Measurements from ENCODE around the gene ACP7. TPM values are rescaled to one million over a fixed set of nuclear protein-coding genes. Genes with fewer than 3 reads are reported as not detected.

The ACP7 gene
- total and polyA plus RNA-seq, 2 of the 4 experiments (the other 2 are of a cell fraction) = not detected

GRCh38 chr19:39154100-39154628, 70.0 kb downstream of the ACP7 start:
- H2BK5ac ChIP-seq (ENCODE audit: low read depth, low read length, poor library complexity, severe bottlenecking) = no peak overlapping the region
- no peak overlapping the region for H3K4me2 ChIP-seq (ENCODE audit: low read depth, low read length)
- no peak overlapping the region for H4K8ac ChIP-seq (ENCODE audit: low read depth in 2 of 2, low read length in 2 of 2)
- H3K9me1 ChIP-seq (ENCODE audit: insufficient read depth, low read length) = peaks cover 29% of the 10 kb centered on the region
- dilution Hi-C loops (cut with HindIII; ENCODE audit: low sequenced_read_pairs, unreplicated experiment) = no loop called here
- H4K5ac ChIP-seq (ENCODE audit: low read depth, low read length) = no peak overlapping the region
- DNase-seq (no peak), ATAC-seq (ENCODE audit: low read depth) (no peak)
- no peaks in the 10 kb centered on the region for H3K9me3 ChIP-seq (ENCODE audit: control insufficient read depth, insufficient read depth, low read length)
- intact Hi-C loops (cut with micrococcal nuclease) = no loop called here
- no peaks in the 10 kb centered on the region for H3K36me3 ChIP-seq (ENCODE audit: control insufficient read depth, insufficient read depth, low read length)
- H2AK9ac ChIP-seq (replicated peaks; ENCODE audit: low read depth, low read length, poor library complexity) = no peak overlapping the region
- ChIA-PET CTCF (interaction anchor here (1.1 kb wide), 1 partner anchor 32 kb away, joined by 3 read pairs; no protein-coding TSS in a partner anchor), POLR2A (ENCODE audit: unreplicated experiment) (no interaction called here)
- H3K23ac ChIP-seq (ENCODE audit: low read depth, low read length) = no peak overlapping the region
- no peak overlapping the region for H3K4ac ChIP-seq (ENCODE audit: low read depth, low read length)
- H2BK120ac ChIP-seq (ENCODE audit: low read depth, low read length) = no peak overlapping the region
- no peak overlapping the region for H2AFZ ChIP-seq (replicated peaks; ENCODE audit: low read length, poor library complexity)
- H3K27me3 ChIP-seq (ENCODE audit: control insufficient read depth, insufficient read depth, low read length) = no peaks in the 10 kb centered on the region
- H3K14ac ChIP-seq (replicated peaks; ENCODE audit: low read depth, low read length) = no peak overlapping the region
- TF ChIP-seq MXI1 (IDR thresholded peaks at IDR 0.05; ENCODE audit: borderline replicate concordance, low read depth, low read length) (no peak), CHD1 (IDR thresholded peaks at IDR 0.05; ENCODE audit: low read depth, low read length) (no peak), POLR2A (IDR thresholded peaks at IDR 0.05; ENCODE audit: low read depth, low read length) (no peak), SMC3 (IDR thresholded peaks at IDR 0.05; ENCODE audit: low read depth, low read length) (no peak), ELK1 (IDR thresholded peaks at IDR 0.05; ENCODE audit: borderline replicate concordance, low read depth, low read length) (no peak), RAD21 (IDR thresholded peaks at IDR 0.05; ENCODE audit: low read length) (no peak), BHLHE40 (IDR thresholded peaks at IDR 0.05; ENCODE audit: low read depth, low read length) (no peak), MAZ (IDR thresholded peaks at IDR 0.05; ENCODE audit: borderline replicate concordance, low read depth, low read length) (no peak), NFE2L2 (IDR thresholded peaks at IDR 0.05; ENCODE audit: low read depth, low read length) (no peak), CTCF (conservative IDR thresholded peaks at IDR 0.05; ENCODE audit: low read depth, low read length) (no peak), FOS (IDR thresholded peaks at IDR 0.05; ENCODE audit: low read depth, low read length) (no peak), CEBPB (IDR thresholded peaks at IDR 0.05; ENCODE audit: low read depth, low read length) (no peak), RCOR1 (IDR thresholded peaks at IDR 0.05; ENCODE audit: insufficient replicate concordance, low read length) (no peak)
- H4K20me1 ChIP-seq (ENCODE audit: insufficient read depth, low read length) = peaks cover 45% of the 10 kb centered on the region
- H3K4me3 ChIP-seq (ENCODE audit: insufficient read depth, low read depth, low read length) = no peak overlapping the region
- H3K4me1 ChIP-seq (ENCODE audit: control insufficient read depth, insufficient read depth, low read length) = peaks cover 22% of the 10 kb centered on the region
- H2AK5ac ChIP-seq (ENCODE audit: low read depth, low read length) = no peak overlapping the region
- no TSS peak for BruUV-seq (replicated peaks)
- 91% methylated on average over 12 of the region's 13 CpGs; no CpG with 5 or more reads in 1 of the 2 experiments for WGBS, 2 experiments (ENCODE audit: extremely low coverage in 2 of 2, insufficient read length in 1 of 2)
- H3K18ac ChIP-seq (ENCODE audit: low read depth, low read length) = no peak overlapping the region
- H2BK20ac ChIP-seq (ENCODE audit: low read depth, low read length) = no peak overlapping the region
- no peak overlapping the region for H2BK15ac ChIP-seq (ENCODE audit: low read depth, low read length)
- peaks cover 45 to 77% of the 10 kb centered on the region in 2 experiments for H3K79me1 ChIP-seq (ENCODE audit: low read depth in 1 of 2, low read length in 2 of 2)
- H3K9ac ChIP-seq (ENCODE audit: low read depth, low read length) = no peak overlapping the region
- H3K56ac ChIP-seq (ENCODE audit: extremely low read depth, insufficient read depth, low read length) = no peak overlapping the region
- no peak overlapping the region for H4K91ac ChIP-seq (ENCODE audit: insufficient read depth, low read depth, low read length)
- H3K27ac ChIP-seq (ENCODE audit: insufficient read depth, low read length) = no peak overlapping the region
- in situ Hi-C loops (cut with MboI; ENCODE audit: low sequenced_read_pairs) = no loop called here
